ENCODE results near the gene MAB21L3. TPM values are rescaled to one million over a fixed set of nuclear protein-coding genes. Genes with fewer than 3 reads are reported as not detected.

MAB21L3 gene
- total RNA-seq, 1 donor from 2014 or later, result not detected

- Histone ChIP-seq H3K27me3 (no peaks in the 10 kb centered on the region), H3K4me1 (peaks cover 0 to 2% of the 10 kb centered on the region in 2 donors), H3K36me3 (no peaks in the 10 kb centered on the region), H3K9me3 (no peaks in the 10 kb centered on the region), H3K27ac (no peak overlapping the region), H3K4me3 (no peak overlapping the region)
- no peak for DNase-seq (ENCODE audit: low spot score in 2 of 2)
- intact Hi-C loops (cut with DNase I), result no loop called here
- no peak for TF ChIP-seq CTCF (IDR thresholded peaks at IDR 0.05)
Observed at GRCh38 chr1:116150368-116150767, 39.2 kb downstream of the MAB21L3 start.

GRCh38 chr1:116151739-116152576 is 40.8 kb downstream of the MAB21L3 start:
- DNase-seq (ENCODE audit: low spot score in 2 of 2), result peak in 1 of 2 donors; percentile 87
- intact Hi-C loops (cut with DNase I), result loop anchor here (1.0 to 2.0 kb wide), 2 partner anchors 16 to 333 kb away; no protein-coding TSS in a partner anchor
- peak; percentile 87 to 94 (median 93) for TF ChIP-seq CTCF (IDR thresholded peaks at IDR 0.05)
- Histone ChIP-seq H3K27ac (no peak overlapping the region), H3K9me3 (no peaks in the 10 kb centered on the region), H3K4me3 (peak overlapping the region; percentile 35 to 64), H3K4me1 (peaks cover 0 to 2% of the 10 kb centered on the region in 2 donors), H3K27me3 (no peaks in the 10 kb centered on the region), H3K36me3 (no peaks in the 10 kb centered on the region)

GRCh38 chr1:116152577-116152943 is 41.4 kb downstream of the MAB21L3 start:
- Histone ChIP-seq H3K27me3 (no peaks in the 10 kb centered on the region), H3K36me3 (no peaks in the 10 kb centered on the region), H3K4me3 (peak overlapping the region in 1 of 2 donors; percentile 64), H3K9me3 (no peaks in the 10 kb centered on the region), H3K4me1 (peaks cover 0 to 2% of the 10 kb centered on the region in 2 donors), H3K27ac (no peak overlapping the region)
- no peak for TF ChIP-seq CTCF (IDR thresholded peaks at IDR 0.05)
- intact Hi-C loops (cut with DNase I), result loop anchor here (1.0 to 2.0 kb wide), 2 partner anchors 16 to 332 kb away; no protein-coding TSS in a partner anchor
- no peak for DNase-seq (ENCODE audit: low spot score in 2 of 2)

GRCh38 chr1:116152950-116153691 is 41.9 kb downstream of the MAB21L3 start:
- Histone ChIP-seq H3K9me3 (no peaks in the 10 kb centered on the region), H3K4me3 (no peak overlapping the region), H3K4me1 (peaks cover 0 to 2% of the 10 kb centered on the region in 2 donors), H3K27ac (no peak overlapping the region), H3K36me3 (no peaks in the 10 kb centered on the region), H3K27me3 (no peaks in the 10 kb centered on the region)
- intact Hi-C loops (cut with DNase I), result loop anchor here (1.0 to 2.0 kb wide), 2 partner anchors 15 to 332 kb away; no protein-coding TSS in a partner anchor
- DNase-seq (ENCODE audit: low spot score in 2 of 2), result no peak
- no peak for TF ChIP-seq CTCF (IDR thresholded peaks at IDR 0.05)

- intact Hi-C loops (cut with DNase I), result loop anchor here (2.0 kb wide), 1 partner anchor 331 kb away; no protein-coding TSS in a partner anchor
Observed at GRCh38 chr1:116153692-116154031, 42.5 kb downstream of the MAB21L3 start.

More at GRCh38 chr1:116153692-116154031, 42.5 kb downstream of the MAB21L3 start:
- TF ChIP-seq CTCF (IDR thresholded peaks at IDR 0.05), result no peak
- H3K4me3 ChIP-seq, result no peak overlapping the region
- H3K36me3 ChIP-seq, result no peaks in the 10 kb centered on the region
- no peaks in the 10 kb centered on the region for H3K27me3 ChIP-seq
- H3K4me1 ChIP-seq, result peaks cover 0 to 2% of the 10 kb centered on the region in 2 donors
- H3K27ac ChIP-seq, result no peak overlapping the region
- DNase-seq (ENCODE audit: low spot score in 2 of 2), result no peak
- no peaks in the 10 kb centered on the region for H3K9me3 ChIP-seq

Measured in ascending aorta (tissue), 2 donors.